ENCODE data around the gene RPS6KA5.
"Not testable (repeated sequence)": the region's sequence is repeated elsewhere in the genome, so short reads cannot be mapped to it uniquely, and the experiment has no call there.

Gene RPS6KA5

DNA sequence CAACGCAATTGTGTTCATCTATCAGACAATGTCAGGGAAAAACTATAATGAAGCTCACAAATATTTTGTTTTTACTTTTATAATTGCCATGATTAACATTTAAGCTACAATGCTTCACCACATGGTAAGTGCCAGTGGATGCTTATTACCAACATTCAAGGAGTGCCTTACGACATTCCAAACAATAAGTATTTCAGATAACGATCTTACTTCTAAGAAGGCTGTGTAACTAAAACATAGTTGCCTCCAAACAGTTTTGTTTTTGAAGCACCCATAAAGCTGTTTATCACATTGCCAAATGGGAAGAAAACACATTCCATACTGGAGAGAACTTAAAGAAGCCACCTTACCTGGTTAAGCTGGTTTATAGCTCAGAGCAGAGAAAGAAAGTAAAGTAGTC is 78.8 kb downstream of the RPS6KA5 start:
- no peak for DNase-seq

DNA sequence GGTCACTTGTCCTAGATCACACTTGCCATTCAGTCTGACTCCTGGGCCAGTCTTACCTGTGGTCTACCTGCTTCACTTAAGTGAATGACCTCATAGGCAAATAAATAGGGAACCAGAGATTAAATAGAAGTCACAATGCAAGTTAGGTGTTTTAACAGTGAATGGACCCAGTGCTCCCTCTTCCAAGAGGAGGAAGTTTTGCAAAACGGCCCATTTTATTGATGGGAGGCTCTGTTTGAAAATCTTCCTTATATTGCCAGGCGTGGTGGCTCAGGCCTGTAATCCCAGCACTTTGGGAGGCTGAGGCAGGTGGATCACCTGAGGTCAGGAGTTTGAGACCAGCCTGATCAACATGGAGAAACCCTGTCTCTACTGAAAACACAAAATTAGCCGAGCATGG is 79.8 kb downstream of the RPS6KA5 start:
- DNase-seq = not testable (repeated sequence)

DNA sequence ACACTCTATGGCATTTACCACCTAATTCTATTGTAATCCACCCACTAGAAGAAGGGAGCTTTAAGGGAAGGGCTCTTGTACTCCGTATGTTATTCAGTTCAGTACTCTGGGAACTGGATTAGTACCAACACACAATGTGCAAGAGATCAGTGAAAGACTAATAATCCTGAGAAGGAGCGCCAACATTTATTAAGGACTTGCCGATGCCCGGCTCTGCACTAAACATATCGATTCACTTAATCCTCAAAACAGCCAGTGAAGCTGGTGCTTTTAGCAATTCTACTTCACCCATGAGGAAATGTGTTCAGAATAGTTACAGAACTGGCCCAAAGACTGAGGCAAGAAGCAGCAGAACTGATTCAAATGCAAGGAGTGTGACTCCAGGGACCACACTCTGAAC is 80.9 kb downstream of the RPS6KA5 start:
- peak; percentile 51 for DNase-seq

DNA sequence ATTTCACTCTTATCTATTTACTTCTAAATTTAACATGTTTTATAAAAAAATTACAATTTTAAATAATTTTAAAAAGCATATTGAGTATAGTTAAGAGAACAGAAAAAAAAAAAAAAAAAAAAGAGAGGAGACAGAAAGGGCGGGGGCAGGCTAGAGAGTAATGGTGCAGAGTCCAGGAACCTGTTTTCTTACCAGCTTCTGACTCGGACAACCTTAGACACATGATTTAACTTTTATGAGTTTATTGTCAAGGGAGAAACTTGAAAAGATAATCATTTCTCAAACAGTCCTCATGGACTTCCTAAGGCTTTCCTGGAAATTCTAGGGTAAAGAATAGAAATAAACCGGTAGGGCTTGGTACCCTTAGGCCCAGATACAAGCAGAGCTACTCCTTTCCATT is 84.3 kb downstream of the RPS6KA5 start:
- DNase-seq = no peak

DNA sequence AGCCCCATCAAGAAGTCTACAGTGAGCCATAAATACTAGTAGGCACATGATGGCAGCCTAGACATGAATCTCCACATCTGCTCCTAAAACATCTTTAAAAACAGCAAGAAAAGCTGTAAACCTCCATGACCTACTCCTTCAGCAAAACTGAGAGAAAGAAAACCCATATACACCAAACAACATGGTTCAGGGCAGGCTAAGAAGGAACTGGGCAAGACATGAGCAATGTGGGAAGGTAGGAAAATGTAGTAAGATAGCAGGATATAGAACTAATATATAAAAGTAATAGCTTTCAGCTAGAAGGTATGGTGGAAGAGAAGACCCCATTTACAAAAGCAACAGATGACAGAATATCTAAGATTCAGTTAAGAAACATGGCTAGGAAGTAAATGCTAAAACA is 88.8 kb downstream of the RPS6KA5 start:
- no peak for DNase-seq

DNA sequence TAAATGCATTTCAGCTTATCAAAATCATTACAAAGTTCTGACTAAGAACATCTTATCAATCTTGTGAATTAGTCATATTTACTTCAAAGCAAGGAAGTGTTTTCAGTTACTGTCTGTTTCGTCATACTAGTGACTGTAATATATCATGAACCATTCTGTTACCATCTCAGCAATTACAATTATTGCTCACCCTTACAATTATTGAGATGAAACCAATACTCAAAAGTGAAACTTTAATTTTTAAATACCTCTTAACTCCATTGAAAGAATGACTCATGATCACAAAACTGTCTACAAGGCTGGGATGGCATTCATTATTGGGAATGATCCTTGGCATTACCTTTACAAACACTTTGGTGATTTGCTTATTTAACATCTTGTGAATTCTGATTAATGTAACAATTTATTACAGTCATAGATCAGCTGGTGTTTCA is 90.3 kb downstream of the RPS6KA5 start:
- DNase-seq = no peak

DNA sequence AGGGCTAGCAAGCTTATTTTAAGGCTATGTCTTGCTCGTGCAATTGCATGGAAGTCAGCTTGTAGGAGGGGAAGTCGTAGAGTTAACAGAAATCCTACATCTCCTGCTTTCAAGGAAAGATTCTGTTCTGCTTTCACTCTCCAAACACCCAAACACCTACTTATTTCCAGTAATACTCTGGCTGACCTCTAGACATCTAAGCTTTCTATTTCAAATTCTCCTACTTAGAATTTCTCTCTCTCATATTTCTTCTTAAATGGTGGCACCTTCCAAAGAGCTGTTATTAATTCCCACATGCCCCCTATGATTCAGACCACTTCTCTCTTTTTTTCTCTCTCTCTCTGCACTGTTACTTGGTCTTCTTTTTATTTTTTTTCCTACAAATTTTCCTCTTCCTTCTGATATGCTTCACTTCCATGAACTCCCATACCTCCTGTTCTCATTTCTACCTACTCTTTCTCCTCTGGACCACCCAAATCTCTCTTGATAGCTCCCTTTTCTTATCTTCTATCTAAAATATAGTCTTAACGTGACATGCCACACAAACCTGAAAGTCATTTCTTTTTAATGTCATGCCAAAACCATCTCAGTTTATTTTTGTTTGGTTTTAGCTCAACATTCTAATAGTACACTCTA is 90.8 kb downstream of the RPS6KA5 start:
- DNase-seq = no peak

DNA sequence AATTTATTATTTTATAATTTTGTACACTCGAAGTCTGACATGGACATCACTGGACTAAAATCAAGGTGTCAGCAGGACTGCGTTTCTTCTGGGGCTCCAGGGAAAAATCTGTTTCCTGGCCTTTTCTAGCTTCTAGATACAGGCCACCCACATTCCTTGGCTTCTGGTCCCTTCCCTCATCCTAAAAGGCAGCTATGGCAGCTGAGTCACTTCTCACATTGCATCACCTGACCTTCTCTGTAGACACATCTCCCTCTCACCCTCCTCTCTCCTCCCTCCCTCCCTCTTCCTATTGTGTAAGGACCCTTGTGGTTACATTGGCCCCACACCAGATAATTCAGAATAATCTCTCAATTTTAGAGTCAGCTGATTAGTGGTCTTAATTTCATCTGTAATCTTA is 92.4 kb downstream of the RPS6KA5 start:
- DNase-seq = no peak

DNA sequence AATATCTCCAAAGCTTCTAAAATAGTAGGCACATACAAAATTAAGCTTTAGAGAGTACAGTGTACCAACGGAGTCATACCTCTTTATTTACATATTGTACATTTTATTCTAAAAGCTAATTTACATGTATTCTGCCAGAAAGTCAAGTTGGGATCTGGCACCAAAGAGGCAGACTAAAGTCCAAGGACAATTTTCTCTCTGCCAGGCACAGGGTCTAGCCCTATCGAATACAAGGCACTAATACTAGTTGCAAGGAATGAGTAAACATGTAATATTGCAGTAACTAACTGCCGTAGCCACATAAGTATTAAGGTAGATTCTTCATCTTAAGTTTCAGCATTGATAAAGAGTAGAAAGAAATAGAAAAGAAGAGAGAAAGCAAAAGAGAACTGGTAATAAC is 93.9 kb downstream of the RPS6KA5 start:
- no peak for DNase-seq

DNA sequence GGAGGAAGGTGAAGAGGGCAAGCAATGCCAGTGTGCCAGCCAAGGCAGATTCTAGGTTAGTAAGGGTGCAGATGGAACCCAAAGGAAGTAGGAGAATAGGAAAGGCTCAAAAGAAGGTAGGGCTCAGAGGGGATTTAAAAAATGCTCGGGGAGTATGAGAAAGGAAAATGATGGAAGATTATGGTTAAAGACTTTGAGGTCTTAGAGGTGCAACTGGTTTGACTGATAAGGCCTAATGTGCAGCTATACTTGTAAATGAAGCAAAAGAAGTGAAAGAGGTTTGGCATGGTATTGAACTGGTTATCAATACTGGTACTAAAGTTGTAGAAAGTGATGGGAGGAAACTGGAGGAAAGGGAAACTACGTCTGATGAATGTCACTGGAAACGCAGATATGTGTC is 94.7 kb downstream of the RPS6KA5 start:
- DNase-seq = no peak

DNA sequence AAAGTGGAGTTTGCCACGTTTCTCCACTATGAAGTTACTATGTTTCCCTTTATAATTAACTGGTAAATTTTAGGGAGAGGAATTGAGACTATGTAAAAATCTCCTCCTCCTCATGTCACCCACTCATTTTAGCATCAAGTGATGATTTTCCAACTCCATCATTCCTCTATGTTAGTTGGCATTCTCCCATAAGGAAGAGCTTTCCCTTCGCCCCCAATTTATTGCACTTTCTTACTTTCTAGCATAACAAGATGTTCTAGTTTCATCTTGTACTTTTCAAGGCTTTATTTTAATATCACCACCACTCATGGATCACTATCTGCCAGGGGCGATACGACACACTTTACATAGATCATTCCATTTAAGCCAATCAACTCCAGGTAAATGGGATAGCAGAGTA is 97.1 kb downstream of the RPS6KA5 start:
- no peak for DNase-seq

DNA sequence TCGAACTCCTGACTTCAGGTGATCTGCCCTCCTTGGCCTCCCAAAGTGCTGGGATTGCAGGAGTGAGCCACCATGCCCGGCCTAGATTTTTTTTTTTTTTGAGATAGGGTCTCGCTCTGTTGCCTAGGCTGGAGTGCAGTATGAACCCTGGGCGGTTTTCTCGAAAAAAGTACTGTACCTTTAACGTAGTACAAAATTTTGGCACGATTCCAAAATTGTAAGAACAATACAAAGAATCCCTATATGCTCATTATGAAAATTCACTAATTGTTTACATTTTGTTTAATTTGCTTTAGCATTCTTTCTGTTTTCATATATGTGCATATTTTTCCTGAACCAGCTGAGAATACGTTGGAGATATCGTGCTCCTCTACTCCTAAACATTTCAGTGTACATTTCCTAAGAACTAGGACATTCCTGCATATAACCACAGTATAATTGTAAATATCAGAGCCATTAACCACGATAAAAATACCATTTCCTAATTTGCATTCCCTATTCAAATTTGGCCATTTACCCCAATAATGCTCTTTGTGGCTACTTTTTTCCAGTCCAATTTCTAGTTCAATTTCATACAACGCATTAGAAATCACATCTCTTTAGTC is 97.8 kb downstream of the RPS6KA5 start:
- DNase-seq = no peak

DNA sequence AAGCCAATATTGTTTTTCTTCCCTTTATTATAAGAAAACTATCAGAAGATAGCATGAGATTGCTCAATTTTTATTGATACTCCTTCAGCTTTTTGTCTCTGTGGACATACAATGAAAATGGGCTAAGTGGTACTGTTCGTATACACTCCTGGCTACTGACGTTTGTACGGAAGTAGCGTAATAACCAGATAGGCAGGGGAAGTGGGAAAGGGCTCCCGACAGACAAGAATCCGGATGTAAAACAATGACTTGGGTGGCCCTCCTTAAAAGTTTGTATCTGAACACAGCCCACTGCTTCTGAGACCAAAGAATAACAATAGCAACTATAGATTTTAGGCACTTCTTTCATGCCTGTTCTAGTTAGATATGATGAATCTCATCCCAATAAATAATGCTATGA is 99.6 kb downstream of the RPS6KA5 start:
- DNase-seq = no peak

DNA sequence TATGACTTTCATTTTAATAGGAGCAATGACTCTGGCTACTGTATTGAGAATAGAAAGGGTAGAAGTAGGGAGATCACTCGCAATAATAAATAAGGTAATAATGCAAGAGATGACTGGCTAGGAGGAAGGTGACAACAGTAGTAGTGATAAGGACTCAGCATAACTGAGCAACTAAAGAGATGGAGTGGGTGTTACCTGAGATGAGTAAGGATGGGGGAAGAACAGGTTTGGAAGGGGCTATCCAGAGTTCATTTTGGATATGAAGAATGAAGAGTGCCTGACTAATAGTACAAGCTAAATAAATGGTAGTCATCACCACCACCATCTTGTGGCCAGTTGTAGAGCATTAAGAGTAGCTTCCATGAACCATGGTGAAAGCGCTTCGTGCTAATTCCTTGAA is 101.1 kb downstream of the RPS6KA5 start:
- no peak for DNase-seq

DNA sequence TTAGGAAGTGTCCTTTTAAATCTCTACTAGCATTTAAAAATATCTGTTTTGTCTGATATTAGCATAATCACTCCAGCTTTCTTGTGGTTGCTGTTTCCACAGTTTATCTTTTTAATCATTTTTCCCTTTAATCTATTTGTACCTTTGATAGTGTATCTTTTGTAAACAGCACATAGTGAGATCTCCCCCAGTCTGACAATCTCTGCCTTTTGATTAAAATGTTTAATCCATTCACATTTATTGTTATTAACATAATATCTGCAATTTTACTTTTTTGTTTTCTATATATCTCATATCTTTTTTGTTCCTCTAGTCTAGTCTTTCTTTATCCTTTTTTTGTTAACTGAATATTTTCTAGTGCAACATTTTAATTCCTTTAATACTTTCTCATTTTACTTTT is 104.2 kb downstream of the RPS6KA5 start:
- no peak for DNase-seq

DNA sequence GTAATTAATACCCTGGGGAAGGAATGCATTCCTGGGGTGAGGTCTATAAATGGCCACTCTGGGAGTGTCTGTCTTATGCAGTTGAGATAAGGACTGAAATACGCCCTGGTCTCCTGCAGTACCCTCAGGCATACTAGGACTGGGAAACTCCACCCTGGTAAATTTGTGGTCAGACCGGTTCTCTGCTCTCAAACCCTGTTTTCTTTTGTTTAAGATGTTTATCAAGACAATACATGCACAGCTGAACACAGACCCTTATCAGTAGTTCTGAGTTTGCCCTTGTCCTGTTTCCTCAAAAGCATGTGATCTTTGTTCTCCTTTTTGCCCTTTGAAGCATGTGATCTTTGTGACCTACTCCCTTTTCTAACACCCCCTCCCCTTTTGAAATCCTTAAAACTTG is 106.8 kb downstream of the RPS6KA5 start:
- not testable (repeated sequence) for DNase-seq

DNA sequence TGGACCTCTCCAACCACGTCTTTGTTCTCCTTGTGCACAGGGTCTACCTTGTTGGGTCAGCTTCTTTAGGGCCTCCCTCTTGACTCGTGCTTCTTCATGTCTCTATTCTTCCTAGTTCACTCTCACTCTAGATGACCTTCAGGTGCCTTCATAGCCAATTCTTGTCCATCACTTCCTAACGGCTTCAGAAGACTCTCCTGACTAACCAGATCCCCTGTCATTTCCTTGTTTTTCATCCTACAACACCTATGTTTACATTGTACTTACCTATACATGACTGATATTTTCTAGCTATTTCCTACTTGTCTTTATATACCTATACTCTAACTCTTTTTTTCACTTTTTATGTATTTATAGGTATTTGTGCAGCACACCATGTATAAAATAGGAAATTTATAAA is 117.1 kb downstream of the RPS6KA5 start:
- DNase-seq = no peak

DNA sequence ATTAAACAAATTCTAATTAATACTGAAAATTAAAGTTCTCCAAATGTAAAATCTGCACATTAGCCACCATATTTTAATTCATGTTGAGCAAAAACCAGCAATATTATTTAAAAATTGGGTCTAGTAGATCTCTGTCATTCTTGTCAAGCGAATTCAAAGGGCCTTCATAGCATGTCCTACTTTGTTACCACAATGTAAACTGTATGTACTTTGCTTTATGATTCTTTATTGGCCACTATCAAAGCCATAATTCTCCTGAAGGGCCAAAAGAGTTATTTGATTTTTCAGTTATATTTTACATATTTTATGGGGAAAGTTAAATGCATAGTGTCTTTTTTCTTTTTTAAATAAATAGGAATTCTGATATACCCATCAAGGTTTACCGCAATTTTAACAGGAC is 117.9 kb downstream of the RPS6KA5 start:
- DNase-seq = no peak

DNA sequence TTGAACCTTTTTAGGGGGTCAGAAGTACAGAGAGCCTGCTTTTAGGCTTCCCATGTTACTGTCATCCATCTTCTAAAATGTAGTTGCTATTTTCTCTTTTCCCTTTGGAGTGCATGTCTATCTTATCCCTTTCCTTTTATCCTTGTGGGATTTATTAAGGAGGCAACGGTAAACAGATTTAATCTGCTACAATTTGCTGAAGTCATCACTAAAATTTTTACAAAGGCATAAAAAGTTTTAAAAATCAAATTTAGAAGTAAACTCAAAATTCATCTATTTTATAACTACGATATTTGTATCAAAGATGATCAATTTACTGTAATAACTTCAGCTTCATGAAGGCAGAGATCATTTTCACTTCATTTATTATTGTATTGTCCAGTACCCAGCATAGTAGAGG is 118.7 kb downstream of the RPS6KA5 start:
- no peak for DNase-seq

DNA sequence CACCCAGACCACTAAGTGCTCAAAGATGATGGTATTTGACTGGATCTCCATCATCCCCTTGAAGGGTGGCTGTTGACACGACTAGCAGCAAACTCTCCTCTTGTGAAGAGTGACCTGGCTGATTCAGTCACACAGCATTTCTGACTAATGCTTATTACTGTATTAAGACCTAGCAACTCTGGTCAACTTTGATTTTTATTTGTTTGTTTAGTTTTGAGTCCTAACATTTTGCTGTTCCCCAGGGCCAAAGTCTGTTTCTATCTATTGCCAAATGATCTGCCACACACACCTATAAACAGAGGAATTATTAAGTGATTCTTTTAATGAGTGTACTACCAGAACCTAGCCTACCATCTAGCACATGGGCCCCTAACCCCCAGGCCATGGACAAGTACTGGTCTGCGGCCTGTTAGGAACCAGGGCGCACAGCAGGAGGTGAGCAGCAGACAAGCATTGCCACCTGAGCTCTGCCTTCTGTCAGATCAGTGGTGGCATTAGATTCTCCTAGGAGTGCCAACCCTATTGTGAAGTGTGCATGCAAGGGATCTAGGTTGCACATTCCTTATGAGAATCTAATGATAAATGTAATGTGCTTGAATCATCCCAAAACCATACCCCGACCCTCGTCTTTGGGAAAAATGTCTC is 120.0 kb downstream of the RPS6KA5 start:
- DNase-seq = no peak

DNA sequence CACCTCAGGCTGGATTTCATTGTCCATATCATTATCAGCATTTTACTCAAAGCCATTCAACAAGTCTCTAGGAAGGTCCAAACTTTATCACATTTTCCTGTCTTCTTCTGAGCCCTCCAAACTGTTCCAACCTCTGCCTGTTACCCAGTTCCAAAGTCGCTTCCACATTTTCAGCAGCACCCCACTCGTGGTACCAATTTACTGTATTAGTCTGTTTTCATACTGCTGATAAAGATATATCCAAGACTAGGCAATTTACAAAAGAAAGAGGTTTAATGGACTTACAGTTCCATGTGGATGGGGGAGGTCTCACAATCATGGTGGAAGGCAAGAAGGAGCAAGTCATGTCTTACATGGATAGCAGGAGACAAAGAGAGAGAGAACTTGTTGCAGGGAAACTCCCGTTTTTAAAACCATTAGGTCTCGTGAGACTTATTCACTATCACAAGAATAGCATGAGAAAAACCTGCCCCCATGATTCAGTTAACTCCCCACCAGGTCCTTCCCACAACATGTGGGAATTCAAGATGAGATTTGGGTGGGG is 121.1 kb downstream of the RPS6KA5 start:
- not testable (repeated sequence) for DNase-seq

DNA sequence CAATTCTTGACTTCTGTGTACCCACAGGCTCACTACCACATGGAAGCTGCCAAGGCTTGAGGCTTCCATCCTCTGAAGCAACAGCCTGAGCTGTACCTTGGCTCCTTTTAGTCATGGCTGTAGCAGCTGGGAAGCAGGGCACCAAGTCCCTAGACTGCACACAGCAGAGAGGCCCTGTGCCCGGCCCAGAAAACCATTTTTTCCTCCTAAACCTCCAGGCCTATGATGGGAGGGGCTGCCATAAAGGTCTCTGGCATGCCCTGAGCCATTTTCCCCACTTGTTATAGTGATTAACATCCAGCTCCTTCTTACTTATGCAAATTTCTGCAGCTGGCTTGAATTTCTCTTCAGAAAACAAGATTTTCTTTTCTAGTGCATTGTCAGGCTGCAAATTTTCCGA is 121.8 kb downstream of the RPS6KA5 start:
- DNase-seq = no peak

DNA sequence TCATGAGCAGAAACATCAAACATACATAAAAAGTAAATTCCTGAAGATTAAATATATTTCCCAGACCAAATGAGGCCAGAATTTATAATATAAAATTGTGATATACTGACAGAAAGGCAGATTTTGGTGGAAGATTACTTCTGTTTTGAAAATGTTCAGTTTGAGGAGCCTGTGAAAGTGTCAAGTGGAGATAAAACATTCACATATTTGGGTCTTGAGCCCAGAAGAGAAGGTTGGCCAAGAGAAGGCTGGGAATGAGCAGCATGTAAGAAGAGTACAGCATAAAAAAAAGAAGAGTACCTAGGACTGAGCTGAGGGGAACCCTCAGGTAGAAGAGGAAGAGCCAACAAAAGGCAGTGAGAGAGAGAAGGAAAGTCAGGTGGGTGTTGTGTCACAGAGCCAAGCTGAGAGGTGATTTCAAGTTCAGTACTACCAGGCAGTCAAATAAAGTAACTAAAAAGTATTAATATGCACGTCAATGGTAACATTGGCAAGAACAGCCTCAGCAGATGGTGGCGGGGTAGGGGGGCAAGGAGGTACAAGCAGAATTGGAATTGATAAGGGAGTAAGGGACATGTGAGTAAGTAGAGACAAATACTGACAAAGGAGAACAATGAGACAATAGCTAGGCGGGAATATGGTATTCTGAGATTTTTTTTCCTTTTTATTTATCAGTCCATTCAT is 123.5 kb downstream of the RPS6KA5 start:
- no peak for DNase-seq
